Mesenchymal stem cell (in vitro differentiated cells and primary cell): Measurements from ENCODE around the gene DISC1.

Source experiments
- DNase-seq: peaks from one replicate; pipeline ENCODE4 v3.0.0-alpha.2; 2013
- H2AFZ ChIP-seq: one replicate; pipeline ENCODE4 v1.6.1; 2013; ENCODE audit warnings: low read depth, mild to moderate bottlenecking, control low read depth, inconsistent platforms, low read length, moderate library complexity
- H2AK5ac ChIP-seq: 2 replicates; pipeline ENCODE4 v1.6.1; 2013; ENCODE audit warnings: low read length, moderate library complexity, mild to moderate bottlenecking, inconsistent platforms; ENCODE audit not compliant: severe bottlenecking
- H2BK120ac ChIP-seq: one replicate; pipeline ENCODE4 v1.6.1; 2013; ENCODE audit warnings: low read depth, mild to moderate bottlenecking, inconsistent platforms, low read length, moderate library complexity
- H2BK12ac ChIP-seq, 2 experiments: one replicate each; pipeline ENCODE4 v1.6.1; 2013; ENCODE audit warnings: inconsistent platforms in 2 of 2, low read length in 2 of 2, mild to moderate bottlenecking in 2 of 2, moderate library complexity in 2 of 2, control low read depth in 1 of 2
- H2BK15ac ChIP-seq: one replicate; pipeline ENCODE4 v1.6.1; 2013; ENCODE audit warnings: mild to moderate bottlenecking, low read depth, inconsistent platforms; ENCODE audit not compliant: poor library complexity, severe bottlenecking
- H2BK5ac ChIP-seq: 2 replicates; pipeline ENCODE4 v1.6.1; 2013; ENCODE audit warnings: low read depth, mild to moderate bottlenecking, low read length, control low read depth, inconsistent platforms; ENCODE audit not compliant: poor library complexity, severe bottlenecking
- H3K14ac ChIP-seq, 2 experiments: one replicate each; pipeline ENCODE4 v1.6.1; 2013; ENCODE audit warnings: inconsistent platforms in 2 of 2, low read length in 2 of 2, control low read depth in 1 of 2, mild to moderate bottlenecking in 1 of 2, moderate library complexity in 1 of 2
- H3K18ac ChIP-seq, 2 experiments: one replicate each; pipeline ENCODE4 v1.6.1; 2013; ENCODE audit warnings: inconsistent platforms in 2 of 2, low read length in 2 of 2, control low read depth in 1 of 2, low read depth in 1 of 2, mild to moderate bottlenecking in 1 of 2
- H3K23ac ChIP-seq, 2 experiments: one replicate each; pipeline ENCODE4 v1.6.1; 2013; ENCODE audit warnings: inconsistent platforms in 2 of 2, low read length in 2 of 2, mild to moderate bottlenecking in 2 of 2, moderate library complexity in 2 of 2, control low read depth in 1 of 2
- H3K27ac ChIP-seq: 2 replicates; pipeline ENCODE4 v1.5.1; 2013; ENCODE audit warnings: mild to moderate bottlenecking, moderate library complexity, low read length, control low read depth, inconsistent platforms; ENCODE audit not compliant: poor library complexity, severe bottlenecking
- H3K27me3 ChIP-seq, 2 experiments: 2 replicates each; pipeline versions ENCODE4 v1.6.1 to v1.7.0; 2013; ENCODE audit warnings: low read length in 2 of 2, mild to moderate bottlenecking in 2 of 2, moderate library complexity in 2 of 2, control low read depth in 1 of 2, inconsistent platforms in 1 of 2; ENCODE audit not compliant: control insufficient read depth in 1 of 2, insufficient read depth in 1 of 2
- H3K36me3 ChIP-seq, 2 experiments: 2 replicates each; pipeline versions ENCODE4 v1.6.1 to v1.7.0; 2013; ENCODE audit warnings: low read length in 2 of 2, control low read depth in 1 of 2, inconsistent platforms in 1 of 2, low read depth in 1 of 2, mild to moderate bottlenecking in 1 of 2; ENCODE audit not compliant: insufficient read depth in 2 of 2, control insufficient read depth in 1 of 2
- H3K4ac ChIP-seq, 2 experiments: one replicate each; pipeline ENCODE4 v1.6.1; 2013; ENCODE audit warnings: inconsistent platforms in 2 of 2, low read length in 2 of 2, mild to moderate bottlenecking in 2 of 2, moderate library complexity in 2 of 2, control low read depth in 1 of 2, low read depth in 1 of 2
- H3K4me1 ChIP-seq: 2 replicates; pipeline ENCODE4 v1.6.1; 2013; ENCODE audit warnings: low read depth, low read length, control low read depth; ENCODE audit not compliant: control insufficient read depth, insufficient read depth
- H3K4me2 ChIP-seq: 2 replicates; pipeline ENCODE4 v1.6.1; 2013; ENCODE audit warnings: low read length, mild to moderate bottlenecking, inconsistent platforms; ENCODE audit not compliant: poor library complexity, severe bottlenecking
- H3K4me3 ChIP-seq, 2 experiments: 2 replicates each; pipeline versions ENCODE4 v1.5.1 to v1.7.0; 2013; ENCODE audit warnings: low read length in 2 of 2, mild to moderate bottlenecking in 2 of 2, control low read depth in 1 of 2, low read depth in 1 of 2; ENCODE audit not compliant: insufficient read depth in 1 of 2
- H3K79me1 ChIP-seq: replicated peaks from 2 replicates; pipeline ENCODE4 v1.6.1; 2013; ENCODE audit warnings: mild to moderate bottlenecking, control low read depth, low read length, inconsistent platforms; ENCODE audit not compliant: poor library complexity, severe bottlenecking
- H3K9ac ChIP-seq: 2 replicates; pipeline ENCODE4 v1.7.0; 2013; ENCODE audit warnings: mild to moderate bottlenecking, low read length, moderate library complexity
- H3K9me3 ChIP-seq: 2 replicates; pipeline ENCODE4 v1.7.0; 2013; ENCODE audit warnings: mild to moderate bottlenecking, low read length; ENCODE audit not compliant: control insufficient read depth
- H4K8ac ChIP-seq: one replicate; pipeline ENCODE4 v1.6.1; 2013; ENCODE audit warnings: inconsistent platforms, mild to moderate bottlenecking, low read length, moderate library complexity
- H4K91ac ChIP-seq: one replicate; pipeline ENCODE4 v1.6.1; 2013; ENCODE audit warnings: mild to moderate bottlenecking, low read length, inconsistent platforms
- WGBS: methylation state at CpG from one replicate; pipeline ENCODE4 v1.1.7; 2013; ENCODE audit warnings: mixed read lengths; 5-methylcytosine and 5-hydroxymethylcytosine counted together

DISC1 gene

DNA sequence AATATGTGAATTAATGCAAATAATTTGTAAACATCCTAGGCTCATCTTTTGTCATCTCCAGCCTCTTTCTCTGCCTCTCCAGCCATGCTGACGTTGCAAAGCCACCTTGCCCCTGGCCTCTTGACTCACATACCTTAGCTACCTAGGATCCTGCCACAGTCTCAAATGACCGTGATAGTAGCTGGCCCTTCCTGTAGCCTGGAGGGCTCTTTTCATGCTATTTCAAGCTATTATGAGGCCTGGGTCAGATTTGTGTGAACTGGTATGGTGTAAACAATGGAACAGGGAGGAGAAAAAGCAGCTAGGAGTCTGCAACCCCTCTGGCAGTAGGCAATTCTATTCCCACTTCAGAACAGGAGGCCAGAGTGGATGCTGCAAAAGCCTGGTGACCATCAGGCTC lies 337.7 kb downstream of the DISC1 start:
- no peak overlapping the region for H2BK120ac ChIP-seq
- H3K9me3 ChIP-seq: no peaks in the 10 kb centered on the region
- no peak overlapping the region for H3K27ac ChIP-seq
- no peak overlapping the region for H2BK5ac ChIP-seq
- 57% methylated on average over 2 of the region's 2 CpGs for WGBS
- no peak overlapping the region for H2BK12ac ChIP-seq
- H3K4ac ChIP-seq: no peak overlapping the region
- no peak overlapping the region for H4K91ac ChIP-seq
- no peaks in the 10 kb centered on the region for H3K4me1 ChIP-seq
- H3K4me2 ChIP-seq: no peak overlapping the region
- no peak overlapping the region for H3K9ac ChIP-seq
- H3K27me3 ChIP-seq: no peaks in the 10 kb centered on the region
- no peak overlapping the region for H4K8ac ChIP-seq
- H3K14ac ChIP-seq: no peak overlapping the region
- no peak overlapping the region for H2BK15ac ChIP-seq
- no peak overlapping the region for H3K4me3 ChIP-seq
- H3K36me3 ChIP-seq: peaks cover 0 to 15% of the 10 kb centered on the region in 2 experiments
- no peak overlapping the region for H3K23ac ChIP-seq
- no peak overlapping the region for H3K18ac ChIP-seq
- H2AK5ac ChIP-seq: no peak overlapping the region
- DNase-seq: no peak
- H2AFZ ChIP-seq: no peak overlapping the region
- peaks cover 1% of the 10 kb centered on the region for H3K79me1 ChIP-seq

DNA sequence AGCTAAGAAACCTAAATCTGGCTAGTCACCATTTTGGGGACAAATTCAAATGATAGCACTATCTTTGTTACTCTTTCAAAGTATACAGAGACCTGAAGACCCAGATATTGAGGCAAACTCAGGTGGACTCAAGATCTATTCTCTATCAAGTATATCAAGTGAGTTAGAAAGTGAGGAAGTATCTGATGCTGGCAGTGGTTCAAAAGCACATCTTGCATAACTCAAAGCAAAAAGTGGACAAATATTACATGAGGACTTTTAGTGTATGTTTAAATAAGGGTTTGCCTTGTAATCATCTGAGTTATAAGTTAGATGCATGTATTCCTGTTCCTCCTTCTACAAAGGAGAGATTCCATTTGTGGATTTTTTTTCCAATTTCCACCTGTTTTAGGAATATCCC lies 338.4 kb downstream of the DISC1 start:
- no peak overlapping the region for H3K27ac ChIP-seq
- H3K79me1 ChIP-seq: peaks cover 1% of the 10 kb centered on the region
- no peak for DNase-seq
- H2AK5ac ChIP-seq: no peak overlapping the region
- H3K4me1 ChIP-seq: no peaks in the 10 kb centered on the region
- H3K36me3 ChIP-seq: peaks cover 0 to 10% of the 10 kb centered on the region in 2 experiments
- H2BK5ac ChIP-seq: no peak overlapping the region
- H3K4me2 ChIP-seq: no peak overlapping the region
- H4K8ac ChIP-seq: no peak overlapping the region
- H2BK12ac ChIP-seq: no peak overlapping the region
- no peak overlapping the region for H3K4me3 ChIP-seq
- H3K9me3 ChIP-seq: no peaks in the 10 kb centered on the region
- H2AFZ ChIP-seq: no peak overlapping the region
- no peak overlapping the region for H2BK15ac ChIP-seq
- no peak overlapping the region for H3K4ac ChIP-seq
- no peaks in the 10 kb centered on the region for H3K27me3 ChIP-seq
- no peak overlapping the region for H4K91ac ChIP-seq
- H3K23ac ChIP-seq: no peak overlapping the region
- H3K14ac ChIP-seq: no peak overlapping the region
- H3K9ac ChIP-seq: no peak overlapping the region
- no peak overlapping the region for H3K18ac ChIP-seq
- no peak overlapping the region for H2BK120ac ChIP-seq

DNA sequence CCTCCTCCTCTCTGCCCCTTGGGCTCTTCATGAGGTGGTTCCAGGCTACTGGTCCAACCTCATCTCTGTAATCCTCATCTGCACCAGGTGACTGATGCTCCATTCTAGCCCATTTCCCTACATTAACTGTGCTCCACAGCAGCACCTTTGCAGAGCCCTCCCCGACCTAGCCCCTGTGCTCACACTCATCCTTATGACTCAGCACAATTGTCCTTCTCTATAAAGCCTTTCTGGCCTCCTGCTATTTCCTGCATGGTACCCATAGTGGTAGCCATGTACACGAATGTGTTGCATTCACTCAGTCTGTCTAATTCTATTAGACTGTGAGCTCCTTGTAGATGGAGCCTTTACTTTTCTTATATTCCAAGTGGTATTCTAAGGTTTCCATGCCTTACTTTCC lies 339.0 kb downstream of the DISC1 start:
- Histone ChIP-seq H3K36me3 (peaks cover 0 to 5% of the 10 kb centered on the region in 2 experiments), H3K27me3 (no peaks in the 10 kb centered on the region), H3K9ac (no peak overlapping the region), H3K4me1 (no peaks in the 10 kb centered on the region), H3K14ac (no peak overlapping the region), H3K4me2 (no peak overlapping the region), H2BK12ac (peak overlapping the region in 1 of 2 experiments; percentile 24), H3K4me3 (no peak overlapping the region), H2BK5ac (no peak overlapping the region), H4K8ac (no peak overlapping the region), H3K4ac (no peak overlapping the region), H2AFZ (no peak overlapping the region), H3K9me3 (no peaks in the 10 kb centered on the region), H2BK15ac (no peak overlapping the region), H2BK120ac (no peak overlapping the region), H3K23ac (no peak overlapping the region), H2AK5ac (no peak overlapping the region), H3K79me1 (peaks cover 1% of the 10 kb centered on the region), H3K27ac (no peak overlapping the region), H4K91ac (no peak overlapping the region), H3K18ac (no peak overlapping the region)
- WGBS: 66% methylated on average over 2 of the region's 2 CpGs
- no peak for DNase-seq

DNA sequence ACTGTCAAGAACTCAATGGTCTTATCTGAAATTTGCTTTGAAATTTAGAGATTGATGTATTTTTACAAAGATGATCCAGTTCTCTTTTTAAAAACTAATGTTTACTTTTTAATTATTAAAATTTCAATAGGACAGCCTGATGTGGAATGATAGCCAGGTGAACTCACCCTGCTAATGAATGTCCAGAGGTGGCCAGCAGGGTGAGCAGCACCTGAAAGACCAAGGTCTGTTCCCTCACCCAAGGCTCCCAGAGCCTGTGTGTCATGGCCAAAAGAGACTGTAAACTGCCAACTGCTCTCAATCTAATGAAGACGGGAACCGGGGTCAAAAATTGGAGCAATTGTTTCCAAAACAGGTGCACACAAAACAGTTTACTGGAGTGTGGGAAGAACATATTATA lies 340.4 kb downstream of the DISC1 start:
- Histone ChIP-seq H2BK5ac (no peak overlapping the region), H3K27ac (no peak overlapping the region), H3K9ac (no peak overlapping the region), H2BK15ac (no peak overlapping the region), H3K27me3 (no peaks in the 10 kb centered on the region), H3K18ac (no peak overlapping the region), H3K14ac (no peak overlapping the region), H3K4me1 (no peaks in the 10 kb centered on the region), H3K79me1 (peaks cover 1% of the 10 kb centered on the region), H2AFZ (no peak overlapping the region), H2BK12ac (no peak overlapping the region), H3K36me3 (peaks cover 0 to 5% of the 10 kb centered on the region in 2 experiments), H3K4me3 (no peak overlapping the region), H3K4ac (no peak overlapping the region), H3K23ac (no peak overlapping the region), H2BK120ac (no peak overlapping the region), H3K4me2 (no peak overlapping the region), H4K91ac (no peak overlapping the region), H4K8ac (no peak overlapping the region), H2AK5ac (no peak overlapping the region), H3K9me3 (no peaks in the 10 kb centered on the region)
- WGBS: 94% methylated on average over 2 of the region's 2 CpGs
- DNase-seq: no peak
